ENCODE data around the gene TCF7L1. TPM values are rescaled to one million over a fixed set of nuclear protein-coding genes. Genes with fewer than 3 reads are reported as not detected.
"Not testable (repeated sequence)": the region's sequence is repeated elsewhere in the genome, so short reads cannot be mapped to it uniquely, and the experiment has no call there.

The TCF7L1 gene
- total RNA-seq, 1 donor from 2014 or later: 8.9 TPM

- H3K9ac ChIP-seq (ENCODE audit: low read depth in 1 of 3, low read length in 3 of 3): no peak overlapping the region
- H3K4me3 ChIP-seq (ENCODE audit: low read length in 3 of 3): no peak overlapping the region
- no peaks in the 10 kb centered on the region for H3K27me3 ChIP-seq (ENCODE audit: control insufficient read depth in 3 of 3, insufficient read depth in 3 of 3, low read length in 3 of 3)
- H3K36me3 ChIP-seq (ENCODE audit: control insufficient read depth in 3 of 3, insufficient read depth in 3 of 3, low read length in 3 of 3): peaks cover 35 to 61% (median 51%) of the 10 kb centered on the region in 3 donors
- no peak overlapping the region for H3K27ac ChIP-seq (ENCODE audit: low read depth, low read length)
- peaks cover 8 to 16% (median 9%) of the 10 kb centered on the region in 3 donors for H3K4me1 ChIP-seq (ENCODE audit: control insufficient read depth in 3 of 3, insufficient read depth in 3 of 3, low read length in 3 of 3)
- no peaks in the 10 kb centered on the region for H3K9me3 ChIP-seq (ENCODE audit: control insufficient read depth in 3 of 3, low read length in 3 of 3)
Observed at GRCh38 chr2:85319796-85320195, 186.6 kb downstream of the TCF7L1 start.

- Histone ChIP-seq H3K9me3 (ENCODE audit: control insufficient read depth in 3 of 3, low read length in 3 of 3) (no peaks in the 10 kb centered on the region), H3K4me1 (ENCODE audit: control insufficient read depth in 3 of 3, insufficient read depth in 3 of 3, low read length in 3 of 3) (peaks cover 29 to 40% (median 36%) of the 10 kb centered on the region in 3 donors), H3K4me3 (ENCODE audit: low read length in 3 of 3) (no peak overlapping the region), H3K9ac (ENCODE audit: low read depth in 1 of 3, low read length in 3 of 3) (no peak overlapping the region), H3K27me3 (ENCODE audit: control insufficient read depth in 3 of 3, insufficient read depth in 3 of 3, low read length in 3 of 3) (no peaks in the 10 kb centered on the region), H3K36me3 (ENCODE audit: control insufficient read depth in 3 of 3, insufficient read depth in 3 of 3, low read length in 3 of 3) (peaks cover 30 to 46% (median 41%) of the 10 kb centered on the region in 3 donors), H3K27ac (ENCODE audit: low read depth, low read length) (no peak overlapping the region)
Observed at GRCh38 chr2:85323351-85323987, 190.3 kb downstream of the TCF7L1 start.

GRCh38 chr2:85323988-85324367 lies 190.8 kb downstream of the TCF7L1 start:
- H3K4me3 ChIP-seq (ENCODE audit: low read length in 3 of 3); H3K27me3 ChIP-seq (ENCODE audit: control insufficient read depth in 3 of 3, insufficient read depth in 3 of 3, low read length in 3 of 3); H3K9ac ChIP-seq (ENCODE audit: low read depth in 1 of 3, low read length in 3 of 3); H3K27ac ChIP-seq (ENCODE audit: low read depth, low read length); H3K9me3 ChIP-seq (ENCODE audit: control insufficient read depth in 3 of 3, low read length in 3 of 3): not testable (repeated sequence)
- peaks cover 25 to 38% (median 36%) of the 10 kb centered on the region in 3 donors for H3K4me1 ChIP-seq (ENCODE audit: control insufficient read depth in 3 of 3, insufficient read depth in 3 of 3, low read length in 3 of 3)
- peaks cover 30 to 44% (median 41%) of the 10 kb centered on the region in 3 donors for H3K36me3 ChIP-seq (ENCODE audit: control insufficient read depth in 3 of 3, insufficient read depth in 3 of 3, low read length in 3 of 3)

GRCh38 chr2:85324639-85325465 lies 191.7 kb downstream of the TCF7L1 start:
- peaks cover 25 to 38% (median 36%) of the 10 kb centered on the region in 3 donors for H3K4me1 ChIP-seq (ENCODE audit: control insufficient read depth in 3 of 3, insufficient read depth in 3 of 3, low read length in 3 of 3)
- no peaks in the 10 kb centered on the region for H3K27me3 ChIP-seq (ENCODE audit: control insufficient read depth in 3 of 3, insufficient read depth in 3 of 3, low read length in 3 of 3)
- peaks cover 30 to 41% (median 40%) of the 10 kb centered on the region in 3 donors for H3K36me3 ChIP-seq (ENCODE audit: control insufficient read depth in 3 of 3, insufficient read depth in 3 of 3, low read length in 3 of 3)
- H3K9ac ChIP-seq (ENCODE audit: low read depth in 1 of 3, low read length in 3 of 3): peak overlapping the region in 1 of 3 donors; percentile 99
- no peak overlapping the region for H3K27ac ChIP-seq (ENCODE audit: low read depth, low read length)
- no peaks in the 10 kb centered on the region for H3K9me3 ChIP-seq (ENCODE audit: control insufficient read depth in 3 of 3, low read length in 3 of 3)
- H3K4me3 ChIP-seq (ENCODE audit: low read length in 3 of 3): peak overlapping the region; percentile 42 to 92 (median 86)

GRCh38 chr2:85325466-85325811 lies 192.2 kb downstream of the TCF7L1 start:
- H3K9ac ChIP-seq (ENCODE audit: low read depth in 1 of 3, low read length in 3 of 3): peak overlapping the region in 1 of 3 donors; percentile 99
- no peak overlapping the region for H3K27ac ChIP-seq (ENCODE audit: low read depth, low read length)
- no peaks in the 10 kb centered on the region for H3K9me3 ChIP-seq (ENCODE audit: control insufficient read depth in 3 of 3, low read length in 3 of 3)
- H3K36me3 ChIP-seq (ENCODE audit: control insufficient read depth in 3 of 3, insufficient read depth in 3 of 3, low read length in 3 of 3): peaks cover 30 to 40% (median 35%) of the 10 kb centered on the region in 3 donors
- H3K27me3 ChIP-seq (ENCODE audit: control insufficient read depth in 3 of 3, insufficient read depth in 3 of 3, low read length in 3 of 3): no peaks in the 10 kb centered on the region
- H3K4me1 ChIP-seq (ENCODE audit: control insufficient read depth in 3 of 3, insufficient read depth in 3 of 3, low read length in 3 of 3): peaks cover 25 to 38% (median 36%) of the 10 kb centered on the region in 3 donors
- H3K4me3 ChIP-seq (ENCODE audit: low read length in 3 of 3): peak overlapping the region; percentile 86 to 99 (median 92)

GRCh38 chr2:85326406-85327159 lies 193.4 kb downstream of the TCF7L1 start:
- Histone ChIP-seq H3K4me3 (ENCODE audit: low read length in 3 of 3) (peak overlapping the region; percentile 86 to 99 (median 92)), H3K9ac (ENCODE audit: low read depth in 1 of 3, low read length in 3 of 3) (peak overlapping the region; percentile 87 to 99 (median 98)), H3K27ac (ENCODE audit: low read depth, low read length) (peak overlapping the region; percentile 88), H3K9me3 (ENCODE audit: control insufficient read depth in 3 of 3, low read length in 3 of 3) (no peaks in the 10 kb centered on the region), H3K36me3 (ENCODE audit: control insufficient read depth in 3 of 3, insufficient read depth in 3 of 3, low read length in 3 of 3) (peaks cover 25 to 30% (median 26%) of the 10 kb centered on the region in 3 donors), H3K4me1 (ENCODE audit: control insufficient read depth in 3 of 3, insufficient read depth in 3 of 3, low read length in 3 of 3) (peaks cover 25 to 38% (median 36%) of the 10 kb centered on the region in 3 donors), H3K27me3 (ENCODE audit: control insufficient read depth in 3 of 3, insufficient read depth in 3 of 3, low read length in 3 of 3) (no peaks in the 10 kb centered on the region)

GRCh38 chr2:85327160-85327821 lies 194.1 kb downstream of the TCF7L1 start:
- no peaks in the 10 kb centered on the region for H3K27me3 ChIP-seq (ENCODE audit: control insufficient read depth in 3 of 3, insufficient read depth in 3 of 3, low read length in 3 of 3)
- no peaks in the 10 kb centered on the region for H3K9me3 ChIP-seq (ENCODE audit: control insufficient read depth in 3 of 3, low read length in 3 of 3)
- H3K36me3 ChIP-seq (ENCODE audit: control insufficient read depth in 3 of 3, insufficient read depth in 3 of 3, low read length in 3 of 3): peaks cover 20 to 23% (median 21%) of the 10 kb centered on the region in 3 donors
- peaks cover 25 to 38% (median 36%) of the 10 kb centered on the region in 3 donors for H3K4me1 ChIP-seq (ENCODE audit: control insufficient read depth in 3 of 3, insufficient read depth in 3 of 3, low read length in 3 of 3)
- peak overlapping the region; percentile 88 for H3K27ac ChIP-seq (ENCODE audit: low read depth, low read length)
- peak overlapping the region; percentile 86 to 99 (median 92) for H3K4me3 ChIP-seq (ENCODE audit: low read length in 3 of 3)
- H3K9ac ChIP-seq (ENCODE audit: low read depth in 1 of 3, low read length in 3 of 3): peak overlapping the region; percentile 87 to 99 (median 98)

- H3K36me3 ChIP-seq (ENCODE audit: control insufficient read depth in 3 of 3, insufficient read depth in 3 of 3, low read length in 3 of 3): peaks cover 14 to 16% (median 16%) of the 10 kb centered on the region in 3 donors
- peak within 1 kb of the TSS; percentile 87 to 99 (median 98) for H3K9ac ChIP-seq (ENCODE audit: low read depth in 1 of 3, low read length in 3 of 3)
- H3K4me3 ChIP-seq (ENCODE audit: low read length in 3 of 3): peak within 1 kb of the TSS; percentile 86 to 99 (median 92)
- H3K27ac ChIP-seq (ENCODE audit: low read depth, low read length): peak within 1 kb of the TSS; percentile 88
- H3K27me3 ChIP-seq (ENCODE audit: control insufficient read depth in 3 of 3, insufficient read depth in 3 of 3, low read length in 3 of 3): no peaks in the 10 kb centered on the region
- H3K9me3 ChIP-seq (ENCODE audit: control insufficient read depth in 3 of 3, low read length in 3 of 3): no peaks in the 10 kb centered on the region
- H3K4me1 ChIP-seq (ENCODE audit: control insufficient read depth in 3 of 3, insufficient read depth in 3 of 3, low read length in 3 of 3): peaks cover 25 to 38% (median 36%) of the 10 kb centered on the region in 3 donors
Observed at GRCh38 chr2:85327822-85328617, 194.8 kb downstream of the TCF7L1 start, which contains the start of gene TGOLN2. Gene TGOLN2, minus strand, starts transcription at chr2:85327989. Its CDS starts 27 bp downstream, at chr2:85327962.
